Activated gamma-delta T cell treated with anti-CD3 and anti-CD28 coated beads, Interleukin-2, amount 50 U/mL, for 16 hours (primary cell): ENCODE measurements around the gene PIGR.
A peak's percentile ranks its signal among the peaks of the same experiment; 100 is the strongest.

Source experiments
- DNase-seq: peaks from one replicate; pipeline ENCODE4 v3.0.0-alpha.2; 2020; ENCODE audit warnings: low read depth

Gene PIGR

DNA sequence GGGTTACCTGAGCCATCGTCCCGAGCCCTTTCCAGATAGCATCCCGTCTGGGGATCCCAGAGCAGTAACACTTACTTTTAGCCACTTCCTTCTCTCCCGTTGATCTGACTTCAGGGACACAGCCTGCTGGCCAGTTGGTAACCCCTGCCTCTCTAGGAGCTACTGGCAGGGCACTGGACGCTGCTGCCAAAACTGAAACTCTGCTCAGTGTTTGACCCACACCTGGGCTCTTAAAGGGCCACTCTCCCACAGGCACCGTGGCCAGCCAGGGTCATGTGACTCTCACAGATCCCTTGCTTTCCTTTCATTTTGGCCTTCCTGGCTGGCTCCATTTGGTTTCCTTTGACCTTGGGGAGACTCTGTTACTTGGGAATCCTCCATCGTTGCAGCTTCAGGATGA lies at the start of gene PIGR:
TSS of gene PIGR (minus strand) at position 206 of the 400 bp plus-strand sequence. CDS start 5,935 bp downstream, outside the sequence.
- no peak for DNase-seq

DNA sequence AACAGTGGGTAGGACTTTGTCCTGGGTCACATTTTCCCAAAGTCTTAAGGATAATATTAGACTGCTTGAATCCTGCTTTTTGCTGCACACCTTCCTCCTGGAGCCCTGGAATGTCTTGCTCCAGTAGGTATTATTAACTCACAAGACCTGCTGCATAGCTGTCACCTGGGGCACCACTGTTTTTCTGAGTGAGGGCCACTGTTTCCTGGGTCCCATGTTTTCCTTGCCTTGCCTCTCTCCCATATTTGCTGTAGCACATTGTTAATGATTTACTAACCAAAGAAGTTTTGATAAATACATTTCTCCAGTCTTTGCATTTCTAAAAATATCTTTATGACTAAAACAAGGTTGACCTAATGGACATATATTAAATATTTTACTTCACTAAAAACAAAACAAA lies 46.5 kb upstream of the PIGR start:
- no peak for DNase-seq

- no peak for DNase-seq
These were observed 41.6 kb upstream of the PIGR start for GRCh38 chr1:206987873-206988272.

- DNase-seq: no peak
These were observed 40.6 kb upstream of the PIGR start for GRCh38 chr1:206986885-206987284.

GRCh38 chr1:206986402-206986801 lies 40.1 kb upstream of the PIGR start:
- DNase-seq: no peak

DNA sequence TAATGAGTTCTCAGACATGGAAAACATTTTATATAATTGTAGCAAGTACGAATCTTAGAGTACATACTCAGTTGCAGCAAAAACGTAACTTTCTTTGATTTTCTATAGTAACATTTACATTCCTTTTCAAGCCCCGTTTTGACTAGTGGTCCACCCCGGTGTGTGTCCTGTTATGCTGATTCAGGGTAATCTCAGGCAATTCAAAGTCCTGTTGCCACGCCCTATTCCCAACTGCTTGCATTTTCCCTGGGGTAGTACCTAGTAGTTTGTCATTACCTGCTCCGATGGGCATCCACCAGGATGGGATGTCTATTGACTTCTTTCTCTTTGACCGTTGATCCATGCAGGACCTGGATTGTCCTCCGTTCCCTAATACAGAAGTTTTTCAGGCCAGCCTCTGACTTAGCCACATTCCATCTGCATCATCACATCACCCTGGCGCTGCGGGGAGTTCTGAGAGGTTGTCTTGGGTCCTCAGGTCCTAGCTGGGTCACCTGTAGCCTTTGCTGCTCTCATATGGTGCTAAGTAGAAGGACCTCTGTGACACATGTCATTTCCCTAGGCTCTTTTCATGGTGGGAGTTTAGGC lies 39.0 kb upstream of the PIGR start:
- no peak for DNase-seq

DNA sequence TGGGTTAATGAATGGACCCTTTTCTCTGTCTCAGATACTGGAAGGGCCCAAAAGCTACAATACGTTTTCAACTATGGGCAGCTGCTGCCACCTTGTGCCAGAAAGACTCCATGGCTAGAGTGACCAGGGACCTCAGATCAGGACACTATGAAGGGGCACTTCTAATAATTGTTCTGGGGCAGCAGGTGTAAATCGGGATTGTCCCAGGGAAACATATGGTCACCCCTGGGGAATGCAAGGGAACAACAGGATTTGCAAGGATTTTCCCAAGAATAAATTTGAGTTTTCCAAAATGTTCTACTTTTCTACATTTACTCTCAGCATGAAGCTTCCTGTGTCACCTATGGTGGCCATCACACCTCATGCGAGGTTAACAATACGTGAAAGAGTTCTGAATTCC lies 36.0 kb upstream of the PIGR start:
- DNase-seq: peak; percentile 22

DNA sequence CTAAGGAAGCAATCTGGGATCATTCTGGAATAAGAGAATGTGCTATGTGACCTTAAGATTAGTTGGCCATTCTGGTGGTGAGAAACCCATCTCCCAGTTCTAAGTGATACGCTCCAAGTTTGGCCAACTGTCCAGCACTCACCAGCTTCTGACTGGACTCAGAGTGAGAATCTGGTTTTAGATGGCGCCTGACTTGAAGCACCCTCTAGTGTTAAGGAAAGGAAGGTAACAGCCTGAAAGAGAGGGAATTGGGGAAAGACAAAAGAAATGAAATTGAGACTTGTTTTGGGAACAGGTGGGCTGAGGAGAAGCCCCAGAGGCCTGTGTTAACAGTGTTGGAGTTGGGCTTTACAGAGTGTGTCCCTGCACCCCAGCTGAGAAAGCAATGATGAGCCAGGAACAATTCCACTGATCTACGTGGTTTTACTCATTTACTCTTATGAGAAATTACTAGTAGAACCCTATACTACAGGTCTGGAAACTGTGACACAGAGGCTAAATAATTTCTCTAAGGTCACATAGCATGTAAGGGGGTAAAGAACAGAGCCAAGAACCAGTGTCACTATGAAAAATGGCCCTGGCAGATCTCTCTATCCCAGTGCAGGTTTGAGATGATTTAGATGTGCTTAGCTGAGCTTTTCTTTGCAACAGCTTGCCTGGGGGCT lies 33.2 kb upstream of the PIGR start:
- no peak for DNase-seq

GRCh38 chr1:206978259-206978658 lies 32.0 kb upstream of the PIGR start:
- no peak for DNase-seq

- no peak for DNase-seq
These were observed 29.0 kb upstream of the PIGR start for GRCh38 chr1:206975306-206975705.

DNA sequence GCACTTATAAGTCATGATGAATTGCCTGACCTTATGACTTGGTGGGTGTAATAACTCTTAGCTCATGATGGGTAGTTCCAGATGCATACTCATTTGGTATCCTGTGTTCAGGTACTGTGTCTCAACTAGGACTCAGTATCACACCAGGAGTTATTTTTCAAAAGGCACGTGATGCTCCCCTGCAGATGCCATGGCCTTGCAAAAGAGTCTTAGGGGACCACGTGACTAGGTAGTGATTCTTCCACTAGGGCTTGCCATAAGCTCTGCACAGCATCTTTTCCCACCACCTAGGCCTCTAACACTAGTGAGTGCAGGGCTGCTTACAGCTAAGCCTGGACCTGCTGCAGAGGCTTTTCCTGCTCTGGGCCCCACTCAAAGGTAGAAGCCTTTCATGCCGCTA lies 27.9 kb upstream of the PIGR start:
- DNase-seq: no peak

GRCh38 chr1:206972728-206973127 lies 26.5 kb upstream of the PIGR start:
- DNase-seq: no peak

DNA sequence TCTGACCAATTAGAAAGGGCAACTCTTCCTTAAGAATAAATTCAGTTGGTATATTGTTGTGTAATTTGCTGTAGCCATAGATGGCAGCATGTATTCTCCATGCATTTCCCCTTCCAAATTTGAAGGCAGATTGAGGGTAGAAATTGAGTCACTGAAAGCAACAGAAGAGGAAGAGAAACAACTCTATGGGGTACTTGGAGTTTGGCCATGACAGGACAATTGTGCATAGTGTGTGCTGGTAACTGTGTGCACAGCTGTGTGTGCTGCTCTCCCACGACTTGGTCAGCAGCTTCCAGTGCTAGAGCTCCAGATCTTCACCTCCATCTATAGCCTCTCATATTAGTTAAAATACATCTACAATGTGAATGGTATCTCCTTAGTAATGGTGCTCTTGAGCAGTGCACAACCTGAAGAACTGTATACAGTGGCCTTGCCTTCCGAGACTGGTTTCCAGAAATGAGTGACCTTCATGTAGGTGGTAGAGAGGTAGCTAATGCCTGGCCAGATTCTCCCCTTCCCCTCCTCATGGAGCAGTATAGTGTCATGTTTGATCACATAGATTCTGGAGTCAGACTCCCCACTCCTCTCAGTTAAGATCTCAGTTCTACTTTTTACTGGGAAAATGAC lies 24.9 kb upstream of the PIGR start:
- DNase-seq: no peak

GRCh38 chr1:206970446-206970845 lies 24.2 kb upstream of the PIGR start, which contains the start of gene FCAMR:
Gene FCAMR, minus strand, starts transcription at chr1:206970460. Its CDS starts 335 bp downstream, at chr1:206970125.
- no peak for DNase-seq

DNA sequence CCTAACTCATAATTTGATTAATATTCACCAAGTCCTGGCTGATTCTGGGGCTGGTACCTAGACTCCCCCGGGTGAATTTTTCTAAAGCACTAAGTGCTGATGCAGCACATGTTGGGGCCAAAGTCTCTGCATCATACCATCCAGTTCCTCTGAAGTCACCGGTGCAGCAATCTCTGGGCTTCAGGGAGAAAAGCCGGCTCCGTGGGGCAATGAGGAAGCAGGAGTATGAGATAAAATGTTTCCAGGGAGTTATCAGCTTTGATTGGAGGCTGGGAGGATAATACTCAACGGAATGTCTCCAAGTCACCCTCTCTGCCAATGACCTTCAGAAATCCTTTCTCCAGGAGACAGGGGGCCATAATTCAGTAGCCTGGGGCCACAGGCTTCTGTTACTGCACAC lies 22.8 kb upstream of the PIGR start:
- no peak for DNase-seq

DNA sequence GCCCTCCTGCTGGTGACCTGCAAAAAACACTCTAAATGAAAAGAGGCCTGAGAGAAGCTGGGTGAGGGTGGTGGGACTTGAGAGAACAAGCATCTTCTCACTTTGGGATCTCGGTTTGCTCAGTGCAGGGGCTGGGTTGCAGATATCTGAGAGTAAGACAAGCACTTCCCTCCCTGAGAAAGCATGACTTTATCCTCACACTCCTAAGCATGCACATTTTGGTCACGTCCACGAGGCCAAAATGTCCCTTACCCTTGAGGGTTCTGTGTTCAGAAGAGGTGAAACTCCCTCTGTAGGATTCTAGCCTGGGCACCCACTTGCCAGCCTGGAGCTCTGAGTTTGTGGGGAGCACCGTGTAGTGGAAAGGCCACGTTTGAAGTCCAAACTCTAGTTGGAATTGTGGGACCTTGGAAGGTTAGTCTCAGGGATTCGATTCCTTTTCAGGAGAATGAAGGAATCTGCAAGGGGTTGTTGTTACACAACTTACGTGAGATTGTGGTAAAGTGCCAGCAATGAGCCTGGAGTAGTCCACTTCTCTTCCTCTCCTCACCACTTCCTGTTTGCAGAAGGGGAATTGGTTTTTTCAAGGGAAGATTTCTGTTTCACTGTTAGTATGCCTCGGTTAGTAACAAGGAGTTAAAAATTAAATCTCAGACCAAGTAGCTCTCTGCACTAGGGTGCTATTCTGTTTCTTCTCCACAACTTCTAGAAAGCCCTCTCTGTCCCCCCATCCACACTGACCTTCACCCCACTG lies 21.0 kb upstream of the PIGR start:
- no peak for DNase-seq

DNA sequence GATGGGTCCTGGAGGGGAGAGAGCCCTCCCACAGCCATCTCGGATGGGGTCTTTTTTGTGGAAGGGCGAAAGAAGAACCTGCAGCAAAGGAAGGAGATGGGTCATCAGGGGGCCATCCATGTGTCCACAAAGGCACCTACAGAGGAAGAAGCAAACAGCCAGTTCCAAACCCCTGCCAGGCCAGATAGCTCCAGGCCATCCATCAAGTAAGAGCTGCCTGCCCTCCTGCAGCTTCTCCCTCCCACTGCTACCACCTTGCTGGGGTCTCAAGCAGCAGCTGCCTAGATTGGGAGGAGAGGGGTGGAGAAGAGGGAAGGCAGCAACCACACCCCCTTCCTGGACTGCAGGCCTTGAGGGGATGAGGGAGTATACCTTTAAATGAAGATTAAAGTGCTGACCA lies 19.5 kb upstream of the PIGR start:
- DNase-seq: no peak

DNA sequence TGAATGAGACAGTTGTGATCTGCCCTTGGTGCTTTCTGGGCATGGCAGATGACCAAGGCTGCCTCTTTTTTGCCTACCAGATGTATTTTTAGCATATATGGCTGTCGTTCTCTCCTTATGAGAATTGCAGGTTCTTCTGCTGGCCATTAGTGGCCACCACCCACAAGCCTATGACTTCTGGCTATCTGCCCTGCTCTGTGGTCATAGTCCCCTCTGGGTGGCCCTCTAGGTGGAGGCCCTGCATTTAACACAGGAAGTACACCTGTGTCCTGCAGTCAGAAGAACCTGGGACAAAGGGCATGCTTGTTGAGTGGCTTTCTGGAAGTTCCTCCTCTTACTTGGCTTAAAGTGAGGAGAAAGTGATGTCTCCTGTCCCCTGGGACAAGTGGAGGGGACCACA lies 17.5 kb upstream of the PIGR start:
- no peak for DNase-seq

DNA sequence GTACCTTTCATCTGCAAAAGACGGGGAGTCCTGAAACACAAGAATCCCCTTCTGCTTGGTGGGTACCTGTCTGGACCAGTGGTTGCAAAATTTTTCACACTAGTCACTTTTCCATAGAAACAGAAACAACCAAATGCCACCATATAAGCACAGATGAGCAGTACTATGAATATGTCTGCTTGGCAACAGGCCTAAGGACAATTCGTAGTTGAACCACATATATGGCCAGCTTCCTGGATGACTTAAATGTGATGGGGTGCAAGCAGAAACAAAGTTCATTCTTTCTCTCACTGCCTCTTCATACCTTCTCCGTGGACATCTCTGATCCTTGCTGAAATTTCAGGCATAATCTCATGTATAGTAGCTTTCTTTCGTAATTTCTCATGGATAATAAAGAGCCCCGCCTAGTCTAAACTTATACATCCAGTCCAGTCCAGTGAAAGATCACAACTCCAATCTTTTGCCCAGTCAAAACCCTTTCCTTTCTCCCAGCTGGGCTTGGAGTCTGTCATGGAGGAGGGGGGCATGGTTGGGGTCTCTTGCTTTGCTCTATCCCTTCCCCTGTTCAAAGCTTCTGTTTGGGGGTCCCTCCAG lies 16.9 kb upstream of the PIGR start:
- DNase-seq: no peak

DNA sequence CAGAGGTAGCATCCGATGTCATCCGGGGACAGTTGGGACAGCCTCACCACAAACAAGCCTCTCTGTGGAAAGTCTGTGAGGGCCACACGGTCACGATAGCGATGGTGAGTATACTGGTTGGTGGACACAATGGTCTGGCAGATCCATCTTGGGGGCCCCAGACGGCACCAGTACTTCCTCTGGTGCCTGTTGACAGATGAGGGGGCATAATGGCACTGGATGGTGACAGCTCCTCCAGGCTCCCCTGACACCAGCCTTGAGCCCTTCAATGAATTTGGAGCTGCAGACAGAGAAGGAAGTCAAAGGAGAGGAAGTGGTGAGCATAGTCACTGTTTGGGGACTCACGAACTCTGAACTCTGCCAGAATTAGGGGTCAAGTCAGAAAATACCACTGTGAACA lies 16.0 kb upstream of the PIGR start:
- no peak for DNase-seq

- DNase-seq: no peak
These were observed 15.4 kb upstream of the PIGR start for GRCh38 chr1:206961668-206962067.

DNA sequence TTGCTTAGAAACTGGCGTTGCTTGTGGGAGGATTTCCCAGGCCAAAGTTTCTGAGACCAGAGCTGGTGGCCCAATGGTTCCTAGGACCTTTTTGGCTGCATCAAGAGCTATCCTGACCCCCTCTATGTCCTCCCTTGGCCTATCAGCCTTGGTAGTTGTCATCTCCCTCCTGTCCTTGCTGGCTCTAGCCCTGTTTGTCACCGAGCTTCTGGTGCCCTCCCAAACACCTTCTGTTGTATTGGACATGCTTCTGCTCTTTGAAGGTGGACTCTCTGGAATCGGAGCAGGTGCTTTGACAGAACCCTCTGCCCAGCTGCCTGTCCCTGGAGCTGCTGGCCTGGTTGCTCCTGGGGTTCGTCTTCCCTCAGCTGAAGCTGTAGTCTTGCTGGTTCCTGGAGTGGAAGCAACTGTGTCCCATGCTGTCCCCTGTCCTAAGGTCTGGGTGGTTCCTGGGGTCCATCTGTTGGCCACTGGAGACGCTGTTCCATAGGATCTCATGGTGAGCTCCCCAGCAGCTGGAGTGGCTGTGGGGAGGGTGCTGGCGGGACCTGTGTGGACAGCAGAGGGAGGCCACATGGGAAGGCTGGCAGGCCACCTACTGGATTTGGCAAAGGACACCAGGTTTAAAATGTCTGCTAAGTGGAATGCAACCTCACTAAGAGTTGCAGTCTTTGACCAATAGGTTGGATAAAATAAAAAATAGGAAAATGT lies 14.6 kb upstream of the PIGR start:
- DNase-seq: no peak
